CD4-positive, alpha-beta T cell treated with Interleukin-17A for 1 hour (primary cell): ENCODE data around the gene STAT1.
A peak's percentile ranks its signal among the peaks of the same experiment; 100 is the strongest.

Source experiments
- DNase-seq: peaks from one replicate; pipeline ENCODE4 v3.0.0-alpha.2; 2020

The STAT1 gene

GRCh38 chr2:191030521-191031154, 16.7 kb upstream of the STAT1 start:
- peak; percentile 78 for DNase-seq

DNA sequence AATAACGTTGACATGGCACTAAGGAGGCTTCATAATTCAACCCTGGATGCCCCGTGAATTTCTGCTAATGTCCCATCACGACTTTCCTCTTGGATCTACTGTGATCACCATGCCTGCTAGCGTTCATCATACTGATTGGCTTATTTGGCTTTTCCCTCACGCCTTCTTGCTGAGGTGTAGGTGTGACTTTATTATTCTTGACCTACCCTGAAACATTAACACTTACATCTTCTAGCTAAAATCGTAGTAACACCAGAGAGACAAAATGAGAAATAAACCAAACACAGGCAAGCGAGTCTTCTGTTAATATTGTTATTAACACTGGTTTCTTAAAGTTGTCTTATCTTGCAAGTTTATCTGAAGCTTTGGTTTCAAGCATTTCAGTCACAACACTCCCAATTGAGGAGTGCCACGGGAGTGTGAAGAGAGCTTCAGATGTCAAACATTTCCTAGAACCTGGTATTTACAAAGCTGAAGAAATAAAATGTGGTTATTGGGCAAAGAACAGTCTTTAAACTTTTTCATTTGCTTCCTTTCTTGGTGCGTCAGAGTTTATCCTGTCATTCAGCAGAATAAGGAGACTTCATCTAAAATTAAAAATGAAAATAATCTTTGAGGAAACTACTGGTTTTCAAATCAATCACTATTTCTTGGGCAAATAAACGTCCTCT, 15.4 kb upstream of the STAT1 start:
- DNase-seq, result peak; percentile 40

GRCh38 chr2:191026377-191026776, 12.4 kb upstream of the STAT1 start:
- no peak for DNase-seq

- no peak for DNase-seq
These were observed 11.2 kb upstream of the STAT1 start for GRCh38 chr2:191025135-191025534.

- peak; percentile 60 for DNase-seq
These were observed 9.3 kb upstream of the STAT1 start for GRCh38 chr2:191023235-191023679.

DNA sequence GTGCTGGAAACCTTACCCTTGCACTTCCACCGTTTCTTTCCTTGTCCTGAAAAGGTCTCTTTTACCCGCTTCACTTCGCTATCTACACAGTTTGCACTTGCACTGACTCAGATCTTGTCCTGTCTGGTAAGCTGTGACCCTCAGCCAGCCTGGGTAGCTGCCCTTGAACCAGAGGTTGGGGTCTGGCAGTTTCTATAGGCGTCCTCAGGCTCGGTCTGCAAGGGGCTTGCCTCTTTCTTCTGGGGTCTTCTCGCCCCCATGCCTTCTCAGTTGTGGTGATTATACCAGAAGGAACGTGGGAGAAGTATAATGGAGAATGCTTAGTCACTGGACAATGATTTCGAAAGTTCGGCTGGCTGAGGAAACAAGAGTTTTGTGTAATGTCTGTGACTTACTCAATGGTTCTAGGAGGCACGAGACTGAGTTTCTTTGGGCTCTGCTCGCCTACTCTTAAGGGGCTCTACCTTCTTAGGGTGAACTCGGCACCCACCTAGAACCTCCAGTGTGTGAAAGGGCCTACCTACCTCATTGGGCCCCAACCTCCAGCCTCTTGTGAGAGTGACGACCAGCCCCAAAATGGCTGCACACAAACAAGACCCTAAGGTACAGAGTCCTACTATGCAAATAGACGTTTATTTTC, 6.9 kb upstream of the STAT1 start:
- peak; percentile 26 for DNase-seq

- DNase-seq, result peak; percentile 96
These were observed 6.3 kb upstream of the STAT1 start for GRCh38 chr2:191020221-191020741.

DNA sequence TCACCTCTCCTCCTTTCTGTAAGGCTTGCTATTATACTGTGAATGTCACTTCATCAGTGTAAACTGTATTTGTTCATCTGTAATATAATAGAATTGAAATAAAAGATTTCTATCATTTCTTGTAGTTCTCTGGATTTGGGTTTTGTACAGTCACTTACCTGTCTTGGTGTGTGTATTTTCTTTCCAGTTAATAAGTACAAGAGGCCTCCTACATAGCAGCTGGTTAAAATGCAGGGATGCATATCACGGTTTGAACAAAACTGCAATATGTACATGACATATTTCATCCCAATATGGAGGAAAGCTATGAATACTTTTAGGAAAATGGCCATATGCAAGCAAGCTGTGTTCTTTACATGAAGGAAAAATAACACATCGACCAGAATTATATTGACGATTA, 5.4 kb upstream of the STAT1 start:
- no peak for DNase-seq

GRCh38 chr2:191018643-191019119, 4.7 kb upstream of the STAT1 start:
- no peak for DNase-seq

GRCh38 chr2:191018048-191018447, 4.1 kb upstream of the STAT1 start:
- no peak for DNase-seq

- no peak for DNase-seq
These were observed 1.9 kb upstream of the STAT1 start for GRCh38 chr2:191015831-191016230.

- DNase-seq, result peak; percentile 52
These were observed 1.3 kb upstream of the STAT1 start for GRCh38 chr2:191015239-191015638.

DNA sequence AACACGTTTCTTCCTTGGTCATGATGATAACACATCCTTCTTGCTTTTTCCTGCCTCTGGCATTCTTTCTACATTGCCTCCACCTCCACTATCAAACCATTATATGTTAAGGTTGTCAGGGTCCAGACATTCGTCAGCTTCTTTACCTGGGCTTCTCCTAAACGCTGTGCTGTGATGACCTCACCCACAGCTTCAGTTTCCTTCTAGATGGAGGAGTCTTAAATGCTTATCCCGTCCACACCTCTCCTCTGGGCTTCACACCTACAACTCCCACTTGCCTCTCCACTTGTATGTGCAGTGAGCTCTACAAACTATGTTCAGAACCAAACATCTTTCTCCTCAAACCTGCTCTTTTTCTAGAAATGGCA, 666 bp upstream of the STAT1 start:
- DNase-seq, result no peak

- DNase-seq, result no peak
These were observed 364 bp downstream of the STAT1 start for GRCh38 chr2:191013682-191013931.

- DNase-seq, result no peak
These were observed 908 bp downstream of the STAT1 start for GRCh38 chr2:191012845-191013681.

GRCh38 chr2:191012346-191012745, 1.6 kb downstream of the STAT1 start:
- DNase-seq, result no peak

DNA sequence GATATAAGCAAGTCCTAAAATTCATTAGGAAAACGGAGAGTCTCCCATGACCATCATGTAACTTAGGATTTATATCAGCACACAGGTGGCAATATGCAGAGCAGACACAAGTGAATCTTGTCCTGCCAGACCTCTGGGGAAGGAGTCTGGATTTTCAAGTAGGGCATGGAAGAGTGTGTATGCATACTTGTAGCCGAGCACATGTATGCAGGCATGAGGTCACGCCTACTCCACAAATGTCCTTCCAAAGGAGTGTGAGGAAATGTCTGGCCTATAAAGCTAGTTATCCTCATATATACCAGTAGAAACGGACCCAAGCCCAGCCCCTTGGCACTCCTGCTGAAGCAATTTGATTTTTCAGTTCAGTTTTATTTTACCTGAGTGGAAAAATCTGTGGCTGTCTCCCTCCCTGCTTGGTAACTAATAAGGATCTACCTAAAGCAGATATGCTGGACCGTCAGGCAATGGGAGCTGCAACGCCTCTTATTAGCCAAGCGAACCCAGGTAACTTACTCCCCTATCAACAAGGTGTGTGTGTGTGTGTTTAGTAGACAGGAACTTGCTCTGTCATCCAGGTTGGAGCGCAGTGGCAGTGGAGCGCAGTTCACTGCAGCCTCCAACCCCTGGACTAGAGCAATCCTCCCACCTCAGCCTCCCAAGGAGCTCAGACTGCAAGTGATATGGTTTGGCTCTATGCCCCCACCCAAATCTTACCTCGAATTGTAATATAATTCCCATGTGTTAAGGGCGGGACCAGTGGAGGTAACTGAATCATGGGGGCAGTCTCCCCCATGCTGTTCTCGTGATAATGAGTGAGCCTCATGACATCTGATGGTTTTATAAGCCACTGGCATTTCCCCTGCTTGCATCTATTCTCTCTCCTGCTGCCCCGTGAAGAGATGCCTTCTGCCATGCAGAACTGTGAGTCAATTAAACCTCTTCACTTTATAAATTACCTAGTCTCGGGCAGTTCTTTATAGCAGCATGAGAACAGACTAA, 2.8 kb downstream of the STAT1 start:
- DNase-seq, result no peak

- no peak for DNase-seq
These were observed 4.2 kb downstream of the STAT1 start for GRCh38 chr2:191009541-191010374.

DNA sequence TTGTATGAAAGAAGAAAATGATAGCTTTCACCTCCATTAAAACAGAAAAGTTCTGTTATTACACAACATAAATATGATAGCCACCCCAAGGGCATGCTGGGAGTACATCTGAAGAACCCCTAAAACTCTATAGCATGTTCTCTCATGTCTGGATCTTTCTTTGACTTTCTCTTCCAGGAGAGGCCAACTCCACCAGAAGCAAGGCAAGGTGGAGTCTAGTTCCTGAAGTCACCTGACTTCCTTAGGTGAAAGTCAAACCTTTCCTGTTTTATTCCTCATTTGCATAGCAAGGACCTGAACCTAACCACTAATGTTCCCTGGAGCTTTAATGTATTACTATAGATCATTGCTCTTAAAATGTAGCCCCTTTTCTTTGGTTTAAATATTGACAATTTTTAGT, 5.7 kb downstream of the STAT1 start:
- DNase-seq, result no peak

- no peak for DNase-seq
These were observed 6.8 kb downstream of the STAT1 start for GRCh38 chr2:191006997-191007783.
